MCF 10A (cell line): ENCODE results near the gene CCR9. TPM values are rescaled to one million over a fixed set of nuclear protein-coding genes. Genes with fewer than 3 reads are reported as not detected.

Experiments used
- BruUV-seq: library from RNA; stranded (reverse); fragments of 400-500 nt; replicated peaks from 2 replicates; lab custom pipeline; 2021; lab: Mats Ljungman, UMichigan
- CTCF ChIA-PET: fragments of 300-600 bp; sonication (Branson Sonifier 250); formaldehyde crosslinking; extraction: SDS; loops from one replicate; lab custom pipeline; 2021; ENCODE audit warnings: antibody characterized with exemption, inconsistent platforms; lab: Yijun Ruan, JAX
- POLR2A ChIA-PET: fragments of 300-600, 350-650 bp; sonication (Branson Sonifier 250); formaldehyde crosslinking; extraction: SDS; loops from one replicate; lab custom pipeline; 2020; ENCODE audit warnings: antibody characterized with exemption, inconsistent platforms; lab: Yijun Ruan, JAX
- DNase-seq: peaks from one replicate; pipeline ENCODE4 v3.0.0-alpha.2; 2018; ENCODE audit not compliant: unreplicated experiment
- H3K27ac Mint-ChIP-seq: one replicate; pipeline ENCODE4 v1.8.0; 2022; ENCODE audit warnings: mild to moderate bottlenecking, low read depth, mixed read lengths; ENCODE audit not compliant: unreplicated experiment
- H3K27me3 Mint-ChIP-seq: one replicate; pipeline ENCODE4 v1.8.0; 2022; ENCODE audit warnings: mixed read lengths; ENCODE audit not compliant: insufficient read depth, unreplicated experiment
- H3K36me3 Mint-ChIP-seq: one replicate; pipeline ENCODE4 v1.8.0; 2022; ENCODE audit warnings: mild to moderate bottlenecking, moderate library complexity, mixed read lengths; ENCODE audit not compliant: insufficient read depth, unreplicated experiment
- H3K4me1 Mint-ChIP-seq: one replicate; pipeline ENCODE4 v1.8.0; 2022; ENCODE audit warnings: mixed read lengths; ENCODE audit not compliant: insufficient read depth, unreplicated experiment
- H3K4me3 Mint-ChIP-seq: one replicate; pipeline ENCODE4 v1.8.0; 2022; ENCODE audit warnings: mild to moderate bottlenecking, moderate library complexity, mixed read lengths; ENCODE audit not compliant: unreplicated experiment
- H3K9me3 Mint-ChIP-seq: one replicate; pipeline ENCODE4 v1.8.0; 2022; ENCODE audit warnings: mixed read lengths; ENCODE audit not compliant: unreplicated experiment
- CTCF ChIP-seq: fragments of 200-600 bp; IDR thresholded peaks from one replicate; pipeline ENCODE4 v1.8.0; 2022; ENCODE audit warnings: antibody characterized with exemption, mild to moderate bottlenecking; ENCODE audit not compliant: unreplicated experiment
- intact Hi-C: fragments of 100-400 bp; cut with micrococcal nuclease; formaldehyde crosslinking; loops from 2 replicates; pipeline ENCODE4 v1.14.1; 2022
- total RNA-seq: library from RNA; stranded (reverse); gene quantifications from 2 replicates; pipeline ENCODE4 v1.2.3, GENCODE V29; 2022

CCR9 gene
- total RNA-seq, 1 experiment from 2014 or later, result not detected

- POLR2A ChIA-PET, result no interaction called here
- intact Hi-C loops, result no loop called here
- DNase-seq, result peak; percentile 65
- Mint-ChIP-seq H3K27ac (peak overlapping the region; percentile 87), H3K4me3 (no peak overlapping the region), H3K27me3 (no peaks in the 10 kb centered on the region), H3K36me3 (peaks cover 14% of the 10 kb centered on the region), H3K4me1 (peaks cover 7% of the 10 kb centered on the region), H3K9me3 (no peaks in the 10 kb centered on the region)
- no TSS peak for BruUV-seq
- CTCF ChIA-PET, result interaction anchor here (0.9 kb wide), 1 partner anchor 11 kb away, joined by 4 read pairs; no protein-coding TSS in a partner anchor
- no peak for TF ChIP-seq CTCF
Measured at GRCh38 chr3:45917146-45917898, 31.0 kb downstream of the CCR9 start.

GRCh38 chr3:45921158-45922038 is 35.1 kb downstream of the CCR9 start:
- Mint-ChIP-seq H3K4me3 (no peak overlapping the region), H3K36me3 (peaks cover 25% of the 10 kb centered on the region), H3K27me3 (no peaks in the 10 kb centered on the region), H3K9me3 (no peaks in the 10 kb centered on the region), H3K27ac (no peak overlapping the region), H3K4me1 (no peaks in the 10 kb centered on the region)
- no peak for DNase-seq
- ChIA-PET CTCF (interaction anchor here (0.6 to 2.7 kb wide), 4 partner anchors 13 to 157 kb away, joined by 3 to 12 read pairs (median 4); no protein-coding TSS in a partner anchor), POLR2A (interaction anchor here (0.5 to 0.8 kb wide), 2 partner anchors 9 to 26 kb away, joined by 3 to 4 read pairs; no protein-coding TSS in a partner anchor)
- no TSS peak for BruUV-seq
- no peak for TF ChIP-seq CTCF
- intact Hi-C loops, result no loop called here

GRCh38 chr3:45922039-45922326 is 35.6 kb downstream of the CCR9 start:
- DNase-seq, result no peak
- no peak overlapping the region for H3K27ac Mint-ChIP-seq
- H3K4me3 Mint-ChIP-seq, result no peak overlapping the region
- no peak for TF ChIP-seq CTCF
- ChIA-PET CTCF (interaction anchor here (0.6 to 1.2 kb wide), 3 partner anchors 17 to 157 kb away, joined by 3 to 5 read pairs (median 3); no protein-coding TSS in a partner anchor), POLR2A (interaction anchor here (0.5 to 1.0 kb wide), 2 partner anchors 10 to 27 kb away, joined by 3 to 4 read pairs; no protein-coding TSS in a partner anchor)
- intact Hi-C loops, result no loop called here
- H3K4me1 Mint-ChIP-seq, result no peaks in the 10 kb centered on the region
- H3K27me3 Mint-ChIP-seq, result no peaks in the 10 kb centered on the region
- H3K9me3 Mint-ChIP-seq, result no peaks in the 10 kb centered on the region
- peaks cover 25% of the 10 kb centered on the region for H3K36me3 Mint-ChIP-seq
- no TSS peak for BruUV-seq
